ENCODE results near the gene UBE2C. TPM values are rescaled to one million over a fixed set of nuclear protein-coding genes. Genes with fewer than 3 reads are reported as not detected.

The UBE2C gene
- total RNA-seq, 1 donor from 2014 or later, result 21.9 TPM

GRCh38 chr20:45821947-45822346, 9.5 kb downstream of the UBE2C start:
- Mint-ChIP-seq H3K4me3 (ENCODE audit: unreplicated experiment) (no peak overlapping the region), H3K9me3 (ENCODE audit: unreplicated experiment) (no peaks in the 10 kb centered on the region), H3K4me1 (ENCODE audit: unreplicated experiment) (peaks cover 33% of the 10 kb centered on the region), H3K27ac (ENCODE audit: unreplicated experiment) (no peak overlapping the region), H3K27me3 (ENCODE audit: unreplicated experiment) (no peaks in the 10 kb centered on the region), H3K36me3 (ENCODE audit: unreplicated experiment) (no peaks in the 10 kb centered on the region)
- no peak for DNase-seq (ENCODE audit: extremely low spot score, unreplicated experiment)
- TF ChIP-seq CTCF (IDR thresholded peaks at IDR 0.05), result no peak

- no peaks in the 10 kb centered on the region for H3K9me3 Mint-ChIP-seq (ENCODE audit: unreplicated experiment)
- H3K4me3 Mint-ChIP-seq (ENCODE audit: unreplicated experiment), result no peak overlapping the region
- H3K36me3 Mint-ChIP-seq (ENCODE audit: unreplicated experiment), result no peaks in the 10 kb centered on the region
- no peaks in the 10 kb centered on the region for H3K27me3 Mint-ChIP-seq (ENCODE audit: unreplicated experiment)
- no peak overlapping the region for H3K27ac Mint-ChIP-seq (ENCODE audit: unreplicated experiment)
- no peak for DNase-seq (ENCODE audit: extremely low spot score, unreplicated experiment)
- peaks cover 32% of the 10 kb centered on the region for H3K4me1 Mint-ChIP-seq (ENCODE audit: unreplicated experiment)
- TF ChIP-seq CTCF (IDR thresholded peaks at IDR 0.05), result no peak
Measured at GRCh38 chr20:45822857-45823256, 10.4 kb downstream of the UBE2C start.

GRCh38 chr20:45823949-45824835, 11.7 kb downstream of the UBE2C start:
- no peak overlapping the region for H3K4me3 Mint-ChIP-seq (ENCODE audit: unreplicated experiment)
- no peaks in the 10 kb centered on the region for H3K27me3 Mint-ChIP-seq (ENCODE audit: unreplicated experiment)
- no peaks in the 10 kb centered on the region for H3K36me3 Mint-ChIP-seq (ENCODE audit: unreplicated experiment)
- H3K27ac Mint-ChIP-seq (ENCODE audit: unreplicated experiment), result no peak overlapping the region
- no peak for DNase-seq (ENCODE audit: extremely low spot score, unreplicated experiment)
- no peaks in the 10 kb centered on the region for H3K9me3 Mint-ChIP-seq (ENCODE audit: unreplicated experiment)
- TF ChIP-seq CTCF (IDR thresholded peaks at IDR 0.05), result peak; percentile 43
- peaks cover 37% of the 10 kb centered on the region for H3K4me1 Mint-ChIP-seq (ENCODE audit: unreplicated experiment)

GRCh38 chr20:45826381-45827019, 14.1 kb downstream of the UBE2C start:
- no peak for DNase-seq (ENCODE audit: extremely low spot score, unreplicated experiment)
- Mint-ChIP-seq H3K4me3 (ENCODE audit: unreplicated experiment) (no peak overlapping the region), H3K27me3 (ENCODE audit: unreplicated experiment) (no peaks in the 10 kb centered on the region), H3K27ac (ENCODE audit: unreplicated experiment) (peak overlapping the region; percentile 67), H3K4me1 (ENCODE audit: unreplicated experiment) (peaks cover 40% of the 10 kb centered on the region), H3K36me3 (ENCODE audit: unreplicated experiment) (no peaks in the 10 kb centered on the region), H3K9me3 (ENCODE audit: unreplicated experiment) (no peaks in the 10 kb centered on the region)
- TF ChIP-seq CTCF (IDR thresholded peaks at IDR 0.05), result no peak

- Mint-ChIP-seq H3K27ac (ENCODE audit: unreplicated experiment) (peak within 1 kb of the TSS; percentile 75), H3K4me3 (ENCODE audit: unreplicated experiment) (no peak within 1 kb of the TSS), H3K9me3 (ENCODE audit: unreplicated experiment) (no peaks in the 10 kb centered on the region), H3K36me3 (ENCODE audit: unreplicated experiment) (no peaks in the 10 kb centered on the region), H3K27me3 (ENCODE audit: unreplicated experiment) (no peaks in the 10 kb centered on the region), H3K4me1 (ENCODE audit: unreplicated experiment) (peaks cover 40% of the 10 kb centered on the region)
- no peak for DNase-seq (ENCODE audit: extremely low spot score, unreplicated experiment)
- TF ChIP-seq CTCF (IDR thresholded peaks at IDR 0.05), result no peak
Measured at GRCh38 chr20:45827030-45827652, 14.7 kb downstream of the UBE2C start, which contains the start of gene TNNC2. TNNC2 (minus strand) TSS chr20:45827312; CDS start chr20:45827248, 64 bp downstream.
